Measurements from ENCODE around the gene SLC5A11. TPM values are rescaled to one million over a fixed set of nuclear protein-coding genes. Genes with fewer than 3 reads are reported as not detected.

Gene SLC5A11
- total RNA-seq, 1 experiment from 2014 or later = 0.47 TPM

DNA sequence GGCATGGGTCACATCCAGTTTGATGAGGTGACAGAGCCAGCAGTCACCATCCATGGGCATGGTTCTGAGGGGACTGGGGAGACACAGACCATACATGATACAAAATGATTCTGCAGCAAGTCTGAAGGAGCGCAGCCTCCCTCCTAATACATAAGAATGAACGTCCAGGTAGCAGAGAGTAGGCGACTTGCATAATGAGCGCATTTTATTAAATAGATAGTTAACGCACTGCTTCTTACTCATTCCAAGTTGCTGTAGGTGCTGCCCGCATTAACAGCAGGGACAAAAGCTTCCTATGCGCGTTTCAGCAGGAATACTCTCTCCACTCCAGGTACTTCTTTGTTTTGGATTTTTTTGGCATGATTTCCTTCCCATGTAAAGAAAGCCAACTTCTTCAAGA lies 73.8 kb downstream of the SLC5A11 start:
- Histone ChIP-seq H2AFZ (ENCODE audit: low read depth, low read length, poor library complexity, severe bottlenecking) (no peak overlapping the region), H4K20me1 (ENCODE audit: insufficient read depth) (no peaks in the 10 kb centered on the region), H3K4me3 (replicated peaks in 1 of 2; ENCODE audit: low read depth in 1 of 2, low read length in 2 of 2) (no peak overlapping the region), H3K79me2 (ENCODE audit: insufficient read depth, low read length) (no peaks in the 10 kb centered on the region), H3K27ac (ENCODE audit: low read depth, low read length) (no peak overlapping the region), H3K9me2 (ENCODE audit: insufficient read depth) (no peaks in the 10 kb centered on the region), H3K4me2 (ENCODE audit: low read length) (no peak overlapping the region), H3K4me1 (ENCODE audit: control insufficient read depth in 1 of 2, insufficient read depth in 2 of 2, low read length in 2 of 2) (no peaks in the 10 kb centered on the region), H3K27me3 (ENCODE audit: insufficient read depth, low read length) (no peaks in the 10 kb centered on the region), H3K9me3 (ENCODE audit: control insufficient read depth in 1 of 2, insufficient read depth in 1 of 2, low read depth in 1 of 2, low read length in 2 of 2) (no peaks in the 10 kb centered on the region), H3K9ac (ENCODE audit: low read length) (no peak overlapping the region), H3K36me3 (ENCODE audit: control insufficient read depth in 1 of 2, insufficient read depth in 2 of 2, low read length in 2 of 2) (no peaks in the 10 kb centered on the region; a peak in 1 of 4 replicates)
- TSS peak; percentile 85 for BruUV-seq (replicated peaks)
- no peak for DNase-seq (ENCODE audit: low read depth, low spot score)
- POLR2A ChIA-PET = no interaction called here
- TF ChIP-seq EGR1 (IDR thresholded peaks at IDR 0.05; ENCODE audit: low read depth) (no peak), JUND (IDR thresholded peaks at IDR 0.05) (no peak), ZBTB33 (IDR thresholded peaks at IDR 0.05; ENCODE audit: extremely low read depth, insufficient replicate concordance, low read length) (no peak), POLR2AphosphoS5 (IDR thresholded peaks at IDR 0.05; ENCODE audit: low read depth, low read length) (no peak), EZH2phosphoT487 (IDR thresholded peaks at IDR 0.05; ENCODE audit: borderline replicate concordance) (no peak)
- TF ChIP-seq, protein P1, sequence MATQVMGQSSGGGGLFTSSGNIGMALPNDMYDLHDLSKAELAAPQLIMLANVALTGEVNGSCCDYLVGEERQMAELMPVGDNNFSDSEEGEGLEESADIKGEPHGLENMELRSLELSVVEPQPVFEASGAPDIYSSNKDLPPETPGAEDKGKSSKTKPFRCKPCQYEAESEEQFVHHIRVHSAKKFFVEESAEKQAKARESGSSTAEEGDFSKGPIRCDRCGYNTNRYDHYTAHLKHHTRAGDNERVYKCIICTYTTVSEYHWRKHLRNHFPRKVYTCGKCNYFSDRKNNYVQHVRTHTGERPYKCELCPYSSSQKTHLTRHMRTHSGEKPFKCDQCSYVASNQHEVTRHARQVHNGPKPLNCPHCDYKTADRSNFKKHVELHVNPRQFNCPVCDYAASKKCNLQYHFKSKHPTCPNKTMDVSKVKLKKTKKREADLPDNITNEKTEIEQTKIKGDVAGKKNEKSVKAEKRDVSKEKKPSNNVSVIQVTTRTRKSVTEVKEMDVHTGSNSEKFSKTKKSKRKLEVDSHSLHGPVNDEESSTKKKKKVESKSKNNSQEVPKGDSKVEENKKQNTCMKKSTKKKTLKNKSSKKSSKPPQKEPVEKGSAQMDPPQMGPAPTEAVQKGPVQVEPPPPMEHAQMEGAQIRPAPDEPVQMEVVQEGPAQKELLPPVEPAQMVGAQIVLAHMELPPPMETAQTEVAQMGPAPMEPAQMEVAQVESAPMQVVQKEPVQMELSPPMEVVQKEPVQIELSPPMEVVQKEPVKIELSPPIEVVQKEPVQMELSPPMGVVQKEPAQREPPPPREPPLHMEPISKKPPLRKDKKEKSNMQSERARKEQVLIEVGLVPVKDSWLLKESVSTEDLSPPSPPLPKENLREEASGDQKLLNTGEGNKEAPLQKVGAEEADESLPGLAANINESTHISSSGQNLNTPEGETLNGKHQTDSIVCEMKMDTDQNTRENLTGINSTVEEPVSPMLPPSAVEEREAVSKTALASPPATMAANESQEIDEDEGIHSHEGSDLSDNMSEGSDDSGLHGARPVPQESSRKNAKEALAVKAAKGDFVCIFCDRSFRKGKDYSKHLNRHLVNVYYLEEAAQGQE (IDR thresholded peaks at IDR 0.05; ENCODE audit: low read depth) = no peak
- RAD21 ChIA-PET (ENCODE audit: low non-redundant PET in 1 of 2, low total read pairs in 2 of 2, uncharacterized antibody in 2 of 2, unreplicated experiment in 2 of 2) = no interaction called here
- intact Hi-C loops (cut with micrococcal nuclease) = no loop called here
- no peak for ATAC-seq
- CTCF ChIA-PET = no interaction called here

All from HCT116 (cell line).